Fibroblast of gingiva (primary cell): Measurements from ENCODE around the gene SELENOM.
"Not testable (repeated sequence)": the region's sequence is repeated elsewhere in the genome, so short reads cannot be mapped to it uniquely, and the experiment has no call there.

Experiments
- DNase-seq: peaks from one replicate; pipeline ENCODE4 v3.0.0-alpha.2; 2011; ENCODE audit warnings: low read depth

The SELENOM gene

GRCh38 chr22:31078389-31078788, 29.0 kb downstream of the SELENOM start:
- DNase-seq = peak; percentile 34

DNA sequence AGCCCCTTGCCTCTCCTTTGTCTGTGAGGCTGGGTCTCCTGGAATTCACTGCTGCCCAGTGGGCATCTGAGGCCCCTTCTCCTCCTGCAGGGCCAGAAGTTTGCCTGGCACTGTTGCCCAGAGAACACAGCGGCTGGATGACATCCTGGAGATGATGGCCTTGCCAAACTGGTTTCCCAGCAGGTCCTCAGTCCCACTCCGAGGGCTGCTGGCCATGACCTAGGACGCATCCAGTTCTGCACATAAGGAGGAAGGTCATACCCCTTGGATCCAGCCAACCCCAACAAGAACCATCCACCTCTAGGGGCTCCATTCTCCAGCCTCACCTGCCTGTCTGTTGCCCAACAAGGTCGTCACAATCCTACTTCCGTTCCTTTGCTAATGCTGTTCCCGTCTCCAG, 29.7 kb downstream of the SELENOM start:
- no peak for DNase-seq

GRCh38 chr22:31075961-31076360, 31.4 kb downstream of the SELENOM start:
- peak; percentile 92 for DNase-seq

DNA sequence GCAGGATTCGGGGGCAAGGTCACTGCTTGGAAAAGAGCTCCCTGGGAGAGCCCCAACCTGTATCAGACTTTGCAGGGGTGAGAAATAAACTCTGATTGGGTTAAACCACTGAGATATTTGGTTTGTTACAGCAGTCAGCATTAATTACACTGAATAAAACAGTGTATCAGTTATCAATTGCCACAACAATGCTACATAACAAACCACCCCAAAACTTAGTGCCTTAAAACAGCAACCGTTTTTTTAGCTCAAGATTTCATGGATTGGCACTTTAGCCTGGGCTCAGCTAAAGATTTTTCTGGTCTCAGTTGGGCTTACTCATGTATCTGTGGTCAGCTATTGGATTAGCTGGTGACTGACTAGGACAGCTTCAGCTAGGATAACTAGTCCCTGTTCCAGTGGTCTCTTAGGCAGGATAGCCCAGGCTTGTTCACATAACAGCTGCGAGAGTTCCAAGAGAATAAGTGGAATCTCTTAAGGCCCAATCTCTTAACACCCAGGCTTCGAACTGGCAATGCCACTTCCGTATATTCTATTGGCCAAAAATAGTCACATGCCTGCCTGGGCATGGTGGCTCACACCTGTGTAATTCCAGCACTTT, 33.7 kb downstream of the SELENOM start:
- DNase-seq = not testable (repeated sequence)

DNA sequence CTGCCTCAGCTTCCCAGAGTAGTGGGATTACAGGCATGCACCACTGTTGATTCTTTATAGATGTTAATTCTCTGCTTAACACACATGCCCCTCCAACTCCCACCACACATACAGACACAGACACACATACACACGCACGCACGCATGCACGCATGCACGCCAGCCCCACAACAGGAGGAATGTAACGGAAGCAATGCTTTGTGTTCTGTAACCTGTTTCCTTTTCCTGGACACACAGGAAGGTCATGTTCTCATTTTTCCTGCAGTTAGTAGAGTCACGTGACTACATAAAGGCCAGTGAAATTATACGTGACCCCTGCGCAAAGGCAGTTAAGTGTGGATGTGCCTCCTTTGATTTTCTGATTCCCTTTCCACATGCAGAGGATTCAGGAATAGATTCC, 34.2 kb downstream of the SELENOM start:
- DNase-seq = not testable (repeated sequence)

DNA sequence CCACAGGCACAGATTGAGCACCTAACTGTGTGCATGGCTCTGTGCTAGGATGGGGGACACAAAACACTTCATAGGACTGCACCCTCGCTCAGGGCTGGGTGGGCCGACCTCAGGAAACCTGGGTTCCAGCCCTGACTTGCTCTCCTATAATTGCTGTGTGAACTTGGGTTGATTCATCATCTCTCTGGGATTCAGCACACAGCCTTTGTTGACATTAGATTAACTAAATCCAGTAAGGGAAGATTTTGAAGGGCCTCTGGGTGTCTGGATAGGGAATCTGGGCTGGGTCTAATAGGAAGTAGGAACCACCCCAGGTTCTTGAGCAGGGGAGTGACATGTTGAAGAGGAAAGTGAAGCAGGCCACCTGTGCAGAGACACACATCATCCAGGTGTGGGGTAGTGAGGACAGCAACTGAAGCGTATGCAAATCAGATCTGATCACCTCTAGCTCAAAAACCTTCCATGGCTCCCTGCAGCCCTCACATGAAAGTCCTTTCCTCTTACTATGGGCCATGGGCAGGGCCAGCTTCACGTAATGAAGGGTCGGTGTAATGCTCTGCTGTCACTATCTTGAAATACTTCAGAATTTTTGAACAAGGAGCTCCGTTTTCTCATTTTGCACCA, 37.6 kb downstream of the SELENOM start:
- DNase-seq = not testable (repeated sequence)

- no peak for DNase-seq
Observed at GRCh38 chr22:31068970-31069369, 38.4 kb downstream of the SELENOM start.

DNA sequence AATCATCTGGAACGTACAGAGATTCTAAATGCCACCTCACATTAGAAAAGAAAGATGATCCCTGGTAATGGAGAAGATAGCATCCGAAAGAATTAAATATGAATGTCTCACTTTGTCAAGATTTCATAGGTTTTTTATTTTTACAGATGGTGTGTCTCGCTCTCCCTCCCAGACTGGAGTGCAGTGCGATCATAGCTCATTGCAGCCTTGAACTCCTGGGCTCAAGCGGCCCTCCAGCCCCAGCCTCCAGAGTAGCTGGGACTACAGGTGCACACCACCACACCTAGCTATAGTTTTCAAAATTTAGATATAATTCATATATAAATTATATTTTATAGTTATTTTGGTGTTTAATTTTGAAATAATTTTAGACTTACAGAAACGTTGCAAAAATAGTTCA, 43.0 kb downstream of the SELENOM start:
- DNase-seq = no peak

- no peak for DNase-seq
Observed at GRCh38 chr22:31062566-31063230, 44.7 kb downstream of the SELENOM start.

- DNase-seq = not testable (repeated sequence)
Observed at GRCh38 chr22:31059663-31060062, 47.7 kb downstream of the SELENOM start.

GRCh38 chr22:31056986-31057599, 50.3 kb downstream of the SELENOM start:
- no peak for DNase-seq

DNA sequence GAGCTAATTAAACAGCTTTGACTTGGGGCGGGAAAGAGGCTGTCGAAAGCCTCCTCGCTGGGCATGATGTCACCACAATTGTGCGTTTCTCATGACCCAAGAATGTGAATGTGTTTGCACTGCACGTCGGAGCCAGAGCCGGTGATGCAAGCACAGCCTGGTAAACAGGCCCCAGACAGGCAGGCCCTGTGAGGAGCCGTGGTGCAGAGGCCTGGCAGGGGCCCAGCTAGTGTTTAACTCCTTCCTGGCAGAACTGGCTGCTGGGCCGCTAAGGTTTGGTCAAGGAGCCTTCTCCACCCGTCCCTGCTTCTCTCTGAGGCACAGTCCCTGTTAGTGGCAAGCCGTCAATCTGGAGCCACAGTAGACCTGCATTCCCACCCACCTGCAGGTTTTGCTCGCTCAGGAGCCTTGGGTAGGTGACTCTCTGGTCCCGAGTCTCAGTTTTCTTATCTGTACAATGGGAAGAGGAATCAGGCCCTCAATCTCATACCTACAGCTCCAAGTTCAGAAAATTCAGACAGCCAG, 51.7 kb downstream of the SELENOM start:
- DNase-seq = peak; percentile 95

DNA sequence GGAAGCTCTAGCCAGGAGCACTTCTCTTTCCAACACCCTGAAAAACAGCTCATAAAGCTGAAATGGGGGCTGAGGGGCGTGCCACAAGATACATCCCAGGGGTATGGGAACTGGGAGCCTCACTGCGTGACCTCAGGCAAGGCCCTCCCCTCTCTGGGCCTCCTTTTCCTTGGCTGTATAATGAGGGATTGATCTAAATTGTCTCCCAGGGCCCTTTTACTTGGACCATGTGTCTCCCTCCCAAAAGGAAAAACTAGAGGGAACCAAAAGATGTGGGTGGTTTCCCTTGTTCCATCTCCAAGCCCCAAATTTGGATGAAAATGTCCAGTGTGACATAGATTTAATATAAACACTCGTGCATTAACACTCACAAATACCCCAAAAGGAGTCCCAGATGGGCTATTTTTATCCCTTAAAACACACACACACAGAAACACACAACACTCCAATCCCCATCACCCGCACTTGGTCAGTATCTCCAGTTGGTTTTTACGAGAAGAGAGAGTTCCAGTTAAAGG, 52.2 kb downstream of the SELENOM start:
- no peak for DNase-seq
